ENCODE data around the gene MYO7A.

The MYO7A gene

GRCh38 chr11:77199137-77199745 is 71.2 kb downstream of the MYO7A start:
- H3K27me3 ChIP-seq (ENCODE audit: insufficient read depth, low read length, poor library complexity): no peaks in the 10 kb centered on the region
- no peak overlapping the region for H2AFZ ChIP-seq (ENCODE audit: low read depth, low read length)
- no peaks in the 10 kb centered on the region for H4K20me1 ChIP-seq (ENCODE audit: insufficient read depth, low read length)
- DNase-seq (no peak), ATAC-seq (ENCODE audit: insufficient read depth, low read depth) (no peak)
- no peaks in the 10 kb centered on the region for H3K79me2 ChIP-seq (ENCODE audit: insufficient read depth, low read length)
- TF ChIP-seq, protein P1, sequence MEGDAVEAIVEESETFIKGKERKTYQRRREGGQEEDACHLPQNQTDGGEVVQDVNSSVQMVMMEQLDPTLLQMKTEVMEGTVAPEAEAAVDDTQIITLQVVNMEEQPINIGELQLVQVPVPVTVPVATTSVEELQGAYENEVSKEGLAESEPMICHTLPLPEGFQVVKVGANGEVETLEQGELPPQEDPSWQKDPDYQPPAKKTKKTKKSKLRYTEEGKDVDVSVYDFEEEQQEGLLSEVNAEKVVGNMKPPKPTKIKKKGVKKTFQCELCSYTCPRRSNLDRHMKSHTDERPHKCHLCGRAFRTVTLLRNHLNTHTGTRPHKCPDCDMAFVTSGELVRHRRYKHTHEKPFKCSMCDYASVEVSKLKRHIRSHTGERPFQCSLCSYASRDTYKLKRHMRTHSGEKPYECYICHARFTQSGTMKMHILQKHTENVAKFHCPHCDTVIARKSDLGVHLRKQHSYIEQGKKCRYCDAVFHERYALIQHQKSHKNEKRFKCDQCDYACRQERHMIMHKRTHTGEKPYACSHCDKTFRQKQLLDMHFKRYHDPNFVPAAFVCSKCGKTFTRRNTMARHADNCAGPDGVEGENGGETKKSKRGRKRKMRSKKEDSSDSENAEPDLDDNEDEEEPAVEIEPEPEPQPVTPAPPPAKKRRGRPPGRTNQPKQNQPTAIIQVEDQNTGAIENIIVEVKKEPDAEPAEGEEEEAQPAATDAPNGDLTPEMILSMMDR (IDR thresholded peaks at IDR 0.05; ENCODE audit: borderline replicate concordance, extremely low read depth, low read length, poor library complexity, severe bottlenecking): no peak
- no peak for TF ChIP-seq EZH2 (IDR thresholded peaks at IDR 0.05; ENCODE audit: borderline replicate concordance, low read depth, low read length, severe bottlenecking)
- H3K27ac ChIP-seq (ENCODE audit: low read length): no peak overlapping the region
- H3K4me1 ChIP-seq (ENCODE audit: insufficient read depth, low read length): no peaks in the 10 kb centered on the region
- H3K4me2 ChIP-seq (ENCODE audit: insufficient read depth, low read length): no peak overlapping the region
- no peaks in the 10 kb centered on the region for H3K9me3 ChIP-seq (ENCODE audit: insufficient read depth, low read length, severe bottlenecking)
- H3K4me3 ChIP-seq (ENCODE audit: low read depth in 1 of 2, low read length in 2 of 2): no peak overlapping the region
- H3K36me3 ChIP-seq (ENCODE audit: insufficient read depth, low read length): no peaks in the 10 kb centered on the region
- H3K9ac ChIP-seq (ENCODE audit: low read depth, low read length): no peak overlapping the region

- H2AFZ ChIP-seq (ENCODE audit: low read depth, low read length): no peak overlapping the region
- no peak overlapping the region for H3K4me2 ChIP-seq (ENCODE audit: insufficient read depth, low read length)
- H3K4me3 ChIP-seq (ENCODE audit: low read depth in 1 of 2, low read length in 2 of 2): no peak overlapping the region
- no peaks in the 10 kb centered on the region for H3K36me3 ChIP-seq (ENCODE audit: insufficient read depth, low read length)
- H3K9ac ChIP-seq (ENCODE audit: low read depth, low read length): no peak overlapping the region
- H3K4me1 ChIP-seq (ENCODE audit: insufficient read depth, low read length): no peaks in the 10 kb centered on the region
- no peak for TF ChIP-seq EZH2 (IDR thresholded peaks at IDR 0.05; ENCODE audit: borderline replicate concordance, low read depth, low read length, severe bottlenecking)
- TF ChIP-seq, protein P1 (IDR thresholded peaks at IDR 0.05; ENCODE audit: borderline replicate concordance, extremely low read depth, low read length, poor library complexity, severe bottlenecking): no peak
- no peaks in the 10 kb centered on the region for H4K20me1 ChIP-seq (ENCODE audit: insufficient read depth, low read length)
- DNase-seq (no peak), ATAC-seq (ENCODE audit: insufficient read depth, low read depth) (no peak)
- H3K9me3 ChIP-seq (ENCODE audit: insufficient read depth, low read length, severe bottlenecking): no peaks in the 10 kb centered on the region
- H3K27ac ChIP-seq (ENCODE audit: low read length): no peak overlapping the region
- no peaks in the 10 kb centered on the region for H3K79me2 ChIP-seq (ENCODE audit: insufficient read depth, low read length)
- H3K27me3 ChIP-seq (ENCODE audit: insufficient read depth, low read length, poor library complexity): no peaks in the 10 kb centered on the region
These were observed 72.6 kb downstream of the MYO7A start for GRCh38 chr11:77200351-77201268.

- Histone ChIP-seq H4K20me1 (ENCODE audit: insufficient read depth, low read length) (no peaks in the 10 kb centered on the region), H3K4me3 (ENCODE audit: low read depth in 1 of 2, low read length in 2 of 2) (no peak overlapping the region), H3K79me2 (ENCODE audit: insufficient read depth, low read length) (no peaks in the 10 kb centered on the region), H3K27me3 (ENCODE audit: insufficient read depth, low read length, poor library complexity) (no peaks in the 10 kb centered on the region), H2AFZ (ENCODE audit: low read depth, low read length) (no peak overlapping the region), H3K9ac (ENCODE audit: low read depth, low read length) (no peak overlapping the region), H3K36me3 (ENCODE audit: insufficient read depth, low read length) (no peaks in the 10 kb centered on the region), H3K27ac (ENCODE audit: low read length) (no peak overlapping the region), H3K4me2 (ENCODE audit: insufficient read depth, low read length) (no peak overlapping the region), H3K9me3 (ENCODE audit: insufficient read depth, low read length, severe bottlenecking) (no peaks in the 10 kb centered on the region), H3K4me1 (ENCODE audit: insufficient read depth, low read length) (no peaks in the 10 kb centered on the region)
- TF ChIP-seq, protein P1 (IDR thresholded peaks at IDR 0.05; ENCODE audit: borderline replicate concordance, extremely low read depth, low read length, poor library complexity, severe bottlenecking): no peak
- TF ChIP-seq EZH2 (IDR thresholded peaks at IDR 0.05; ENCODE audit: borderline replicate concordance, low read depth, low read length, severe bottlenecking): no peak
- no peak for DNase-seq
- no peak for ATAC-seq (ENCODE audit: insufficient read depth, low read depth)
These were observed 73.3 kb downstream of the MYO7A start for GRCh38 chr11:77201370-77201769.

Data from DND-41 (cell line).